ENCODE results near the gene ABLIM2.

- TF ChIP-seq CTCF (IDR thresholded peaks at IDR 0.05; ENCODE audit: low read length) (no peak), EZH2 (optimal IDR thresholded peaks at IDR 0.05; ENCODE audit: low read depth, low read length) (no peak)
These were observed 144.5 kb downstream of the ABLIM2 start for GRCh38 chr4:8013976-8014726.
